Progenitor cell of endocrine pancreas (in vitro differentiated cells): ENCODE results near the gene ACSS2. TPM values are rescaled to one million over a fixed set of nuclear protein-coding genes. Genes with fewer than 3 reads are reported as not detected.

Source experiments
- DNase-seq: peaks from one replicate; pipeline ENCODE4 v3.0.0; 2021; ENCODE audit warnings: low spot score; ENCODE audit not compliant: unreplicated experiment
- H3K27ac Mint-ChIP-seq: 2 replicates; pipeline ENCODE4 v1.8.0; 2021; ENCODE audit warnings: mild to moderate bottlenecking, moderate library complexity, mixed read lengths
- H3K27me3 Mint-ChIP-seq: 2 replicates; pipeline ENCODE4 v1.8.0; 2021; ENCODE audit warnings: mixed read lengths
- H3K36me3 Mint-ChIP-seq: 2 replicates; pipeline ENCODE4 v1.8.0; 2022; ENCODE audit warnings: mixed read lengths; ENCODE audit not compliant: insufficient read depth
- H3K4me1 Mint-ChIP-seq: 2 replicates; pipeline ENCODE4 v1.8.0; 2021; ENCODE audit warnings: low read depth, mixed read lengths
- H3K4me3 Mint-ChIP-seq: 2 replicates; pipeline ENCODE4 v1.8.0; 2021; ENCODE audit warnings: low read depth, mild to moderate bottlenecking, moderate library complexity, mixed read lengths
- H3K9me3 Mint-ChIP-seq: 2 replicates; pipeline ENCODE4 v1.8.0; 2021; ENCODE audit warnings: low read depth, mixed read lengths
- CTCF ChIP-seq: fragments of 200-600 bp; sonication (generic); IDR thresholded peaks from one replicate; pipeline ENCODE4 v1.5.0; 2021; ENCODE audit warnings: antibody characterized with exemption, mild to moderate bottlenecking; ENCODE audit not compliant: unreplicated experiment
- total RNA-seq: library from RNA; stranded (reverse); gene quantifications from 2 replicates; pipeline ENCODE4 v1.2.1, GENCODE V29; 2021

ACSS2 gene
- total RNA-seq, 1 donor from 2014 or later, result 31.3 TPM

DNA sequence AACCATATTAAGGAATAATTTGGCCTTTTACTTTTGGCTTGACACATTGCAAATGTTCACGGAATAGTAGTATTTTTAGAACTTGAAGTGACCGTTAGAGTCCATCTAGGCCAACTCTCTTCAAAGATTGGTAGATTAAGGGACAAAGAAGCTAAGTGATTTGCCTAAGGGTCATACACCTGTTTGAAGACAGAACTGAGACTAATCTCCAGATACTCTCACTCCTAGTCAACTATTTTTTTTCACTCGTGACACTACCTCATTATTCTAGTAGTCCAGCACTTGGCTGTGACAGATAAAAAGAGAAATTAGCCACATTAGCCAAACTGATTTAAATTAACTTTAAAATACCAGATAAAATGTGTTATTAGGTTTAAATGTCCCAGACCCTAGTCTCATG, 10.6 kb downstream of the ACSS2 start:
- Mint-ChIP-seq H3K27me3 (no peaks in the 10 kb centered on the region), H3K4me3 (no peak overlapping the region), H3K27ac (no peak overlapping the region), H3K9me3 (no peaks in the 10 kb centered on the region), H3K4me1 (no peaks in the 10 kb centered on the region), H3K36me3 (peaks cover 2% of the 10 kb centered on the region)
- no peak for TF ChIP-seq CTCF
- no peak for DNase-seq

DNA sequence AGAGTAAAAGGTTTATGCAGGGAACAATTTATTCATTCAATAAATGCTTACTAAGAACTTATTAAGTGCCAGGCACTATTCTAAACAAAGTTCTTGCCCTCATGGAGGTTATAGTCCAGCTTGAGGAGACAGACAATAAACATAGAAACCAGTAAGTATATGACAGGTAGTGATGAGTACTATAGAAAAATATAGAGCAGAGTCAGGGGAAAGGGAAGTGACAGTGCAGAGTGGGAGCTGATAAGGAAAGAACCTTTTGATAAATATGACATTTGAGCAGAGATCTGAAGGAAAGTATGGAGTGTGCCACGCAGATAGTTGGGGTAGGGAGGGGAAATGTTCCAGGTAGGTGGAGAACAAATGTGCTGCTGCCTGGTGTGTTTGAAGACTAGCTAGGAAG, 12.1 kb downstream of the ACSS2 start:
- H3K4me1 Mint-ChIP-seq, result no peaks in the 10 kb centered on the region
- no peaks in the 10 kb centered on the region for H3K27me3 Mint-ChIP-seq

GRCh38 chr20:34891166-34892062, 15.0 kb downstream of the ACSS2 start:
- peaks cover 2% of the 10 kb centered on the region for H3K36me3 Mint-ChIP-seq
- H3K27me3 Mint-ChIP-seq, result no peaks in the 10 kb centered on the region
- H3K4me3 Mint-ChIP-seq, result no peak overlapping the region
- H3K9me3 Mint-ChIP-seq, result no peaks in the 10 kb centered on the region
- H3K4me1 Mint-ChIP-seq, result peaks cover 2% of the 10 kb centered on the region
- TF ChIP-seq CTCF, result no peak
- no peak overlapping the region for H3K27ac Mint-ChIP-seq
- DNase-seq, result no peak

More for the DNA sequence above, 12.1 kb downstream of the ACSS2 start:
- no peak for TF ChIP-seq CTCF
- Mint-ChIP-seq H3K4me3 (no peak overlapping the region), H3K36me3 (peaks cover 2% of the 10 kb centered on the region), H3K9me3 (no peaks in the 10 kb centered on the region), H3K27ac (no peak overlapping the region)
- no peak for DNase-seq

GRCh38 chr20:34892671-34893070, 16.3 kb downstream of the ACSS2 start:
- Mint-ChIP-seq H3K4me3 (no peak overlapping the region), H3K9me3 (no peaks in the 10 kb centered on the region), H3K27me3 (no peaks in the 10 kb centered on the region), H3K4me1 (peaks cover 2% of the 10 kb centered on the region), H3K27ac (no peak overlapping the region), H3K36me3 (peaks cover 2% of the 10 kb centered on the region)
- TF ChIP-seq CTCF, result no peak
- no peak for DNase-seq

- TF ChIP-seq CTCF, result no peak
- no peak overlapping the region for H3K4me3 Mint-ChIP-seq
- no peaks in the 10 kb centered on the region for H3K27me3 Mint-ChIP-seq
- no peak for DNase-seq
- H3K36me3 Mint-ChIP-seq, result peaks cover 7% of the 10 kb centered on the region
- H3K4me1 Mint-ChIP-seq, result peaks cover 2% of the 10 kb centered on the region
- no peak overlapping the region for H3K27ac Mint-ChIP-seq
- H3K9me3 Mint-ChIP-seq, result peaks cover 5% of the 10 kb centered on the region
Measured at GRCh38 chr20:34894723-34895122, 18.3 kb downstream of the ACSS2 start.
